ENCODE measurements around the gene KCNC2.
"Not testable (repeated sequence)": the region's sequence is repeated elsewhere in the genome, so short reads cannot be mapped to it uniquely, and the experiment has no call there.

KCNC2 gene

GRCh38 chr12:75209812-75210138 lies at the start of gene KCNC2:
Gene KCNC2, minus strand, starts transcription at chr12:75209839.
- DNase-seq: no peak

- DNase-seq: no peak
Observed at GRCh38 chr12:75259143-75259542, 49.5 kb upstream of the KCNC2 start.

- DNase-seq: peak in 1 of 2 donors; percentile 17
Observed at GRCh38 chr12:75257510-75257909, 47.9 kb upstream of the KCNC2 start.

GRCh38 chr12:75245108-75245507 lies 35.5 kb upstream of the KCNC2 start:
- DNase-seq: no peak

DNA sequence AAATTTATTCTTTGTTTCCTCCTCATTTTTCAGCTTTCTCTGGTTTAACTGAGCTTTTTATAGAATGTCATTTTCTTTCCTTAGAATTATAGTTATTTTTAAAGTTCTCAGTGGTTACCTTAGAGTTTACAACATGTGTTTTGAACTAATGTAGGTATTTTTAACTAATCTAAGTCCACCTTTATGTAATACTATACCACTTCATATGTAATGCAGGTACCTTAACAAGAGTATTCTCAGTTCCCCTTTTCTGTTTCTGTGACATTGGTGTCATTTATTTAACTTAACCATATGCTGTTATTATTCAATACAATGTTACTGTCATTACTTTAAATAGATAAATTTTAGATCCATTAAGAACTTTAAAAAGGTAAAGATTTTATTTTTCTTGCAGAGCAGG lies 30.3 kb upstream of the KCNC2 start:
- DNase-seq: no peak

GRCh38 chr12:75236206-75236605 lies 26.6 kb upstream of the KCNC2 start:
- DNase-seq: no peak

GRCh38 chr12:75227132-75227531 lies 17.5 kb upstream of the KCNC2 start:
- no peak for DNase-seq

GRCh38 chr12:75212072-75212471 lies 2.4 kb upstream of the KCNC2 start:
- no peak for DNase-seq

GRCh38 chr12:75208856-75209811 lies 505 bp downstream of the KCNC2 start:
- peak in 1 of 2 donors; percentile 3 for DNase-seq

- DNase-seq: no peak
Observed at GRCh38 chr12:75207338-75208083, 2.1 kb downstream of the KCNC2 start.

DNA sequence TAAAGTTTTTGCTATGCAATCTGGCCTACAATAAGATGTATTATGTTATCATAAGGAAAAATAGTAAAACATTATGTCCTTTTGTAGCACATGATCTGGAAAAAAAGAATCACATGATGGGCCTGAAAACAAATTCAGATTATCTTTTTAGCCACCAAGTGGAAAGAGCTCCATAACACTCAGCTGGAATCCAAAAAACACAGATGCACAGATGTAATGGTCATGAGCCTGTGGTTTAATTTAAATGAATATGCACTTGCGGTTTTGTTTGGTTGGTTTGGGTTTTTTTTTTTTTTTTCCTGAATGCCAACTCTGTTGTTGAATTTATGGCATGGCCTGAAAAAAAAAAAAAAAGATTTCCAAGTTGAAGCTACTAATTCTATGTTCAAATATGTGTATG lies 4.1 kb downstream of the KCNC2 start:
- DNase-seq: no peak

GRCh38 chr12:75196865-75197264 lies 12.8 kb downstream of the KCNC2 start:
- DNase-seq: no peak

GRCh38 chr12:75196408-75196807 lies 13.2 kb downstream of the KCNC2 start:
- DNase-seq: no peak

GRCh38 chr12:75194250-75194649 lies 15.4 kb downstream of the KCNC2 start:
- no peak for DNase-seq

DNA sequence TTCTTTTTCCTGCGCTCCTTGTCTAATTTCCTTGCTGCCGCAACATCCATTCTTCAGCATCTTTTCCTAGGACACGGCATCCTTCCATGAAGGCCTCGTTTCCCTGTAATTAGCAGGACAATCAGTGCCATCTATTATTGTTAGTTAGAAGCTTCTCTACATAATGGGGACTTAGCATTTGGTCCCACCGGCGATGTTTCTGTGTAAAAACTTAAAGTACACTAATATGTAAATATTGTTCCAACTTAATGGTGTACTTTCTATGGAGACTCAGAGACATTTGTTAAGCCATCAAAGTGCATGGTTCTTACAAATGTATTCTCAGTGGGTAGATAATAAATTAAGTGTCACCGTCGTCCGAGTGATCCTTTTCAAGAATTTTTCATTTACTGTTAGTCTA lies 17.4 kb downstream of the KCNC2 start:
- no peak for DNase-seq

DNA sequence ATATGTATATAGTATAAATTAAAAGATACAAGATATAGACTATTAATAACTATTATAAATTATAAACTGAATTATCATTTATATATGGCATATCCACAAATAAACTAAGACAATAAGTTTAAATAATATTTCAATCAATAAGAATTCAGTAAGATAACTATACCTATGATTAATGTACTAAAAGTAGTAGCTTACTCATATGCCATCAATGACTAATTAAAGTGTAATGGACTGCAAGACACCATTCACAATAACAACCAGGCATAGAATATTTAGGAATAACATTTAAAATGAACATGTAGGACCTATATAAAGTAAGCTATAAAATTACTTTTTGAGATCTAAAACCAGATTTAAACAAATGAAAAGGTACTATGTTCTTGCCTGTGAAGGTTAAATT lies 18.8 kb downstream of the KCNC2 start:
- DNase-seq: no peak

DNA sequence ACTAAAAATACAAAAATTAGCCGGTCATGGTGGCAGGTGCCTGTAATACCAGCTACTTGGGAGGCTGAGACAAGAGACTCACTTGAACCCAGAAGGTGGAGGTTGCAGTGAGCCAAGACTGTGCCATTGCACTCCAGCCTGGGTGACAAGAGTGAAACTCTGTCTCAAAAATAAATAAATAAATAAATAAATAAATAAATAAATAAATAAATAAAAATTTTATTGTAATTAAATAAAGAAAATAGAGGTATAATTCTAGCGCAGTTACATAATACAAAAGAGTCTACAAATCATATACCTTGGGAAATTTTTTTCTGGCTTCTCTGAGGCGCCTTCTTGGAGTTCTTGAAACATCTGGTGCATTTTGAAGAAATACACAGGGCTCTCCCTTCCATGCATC lies 23.8 kb downstream of the KCNC2 start:
- not testable (repeated sequence) for DNase-seq

DNA sequence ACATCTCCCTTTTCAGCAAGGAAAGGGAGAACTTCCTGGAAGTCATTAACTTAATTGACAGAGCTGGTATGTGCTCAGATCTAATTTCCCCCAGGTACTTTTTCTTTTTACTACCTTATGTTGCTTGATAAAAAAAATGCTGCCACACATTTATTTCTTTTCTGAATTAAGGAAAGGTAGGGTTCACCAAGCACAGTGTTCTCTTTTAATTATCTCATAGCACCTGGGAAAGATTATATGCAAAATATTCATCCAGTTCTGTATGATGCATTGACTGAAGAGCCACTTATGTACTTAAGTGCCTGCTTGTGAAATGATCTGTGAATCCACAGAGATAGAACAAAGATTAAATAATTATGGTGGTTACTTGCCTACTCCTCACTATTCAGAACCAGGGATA lies 25.1 kb downstream of the KCNC2 start:
- no peak for DNase-seq

DNA sequence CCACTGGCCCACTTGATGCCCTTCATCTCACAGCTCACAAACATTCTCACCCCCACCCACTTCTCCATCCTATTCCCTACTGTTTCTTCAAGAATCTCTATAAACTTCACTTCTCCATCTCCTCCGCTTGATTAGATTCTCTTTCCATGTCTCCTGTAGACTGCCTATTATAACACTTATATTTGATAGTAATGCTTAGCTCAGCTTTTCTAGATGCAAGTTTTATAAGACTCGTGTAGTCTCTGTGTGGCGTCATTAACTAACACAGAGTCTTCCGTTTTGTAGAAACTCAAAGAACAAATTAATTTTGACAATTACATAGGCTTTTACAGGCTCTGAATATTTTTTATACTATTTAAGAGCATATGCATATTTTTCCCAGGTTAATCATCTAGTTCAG lies 25.7 kb downstream of the KCNC2 start:
- DNase-seq: no peak

GRCh38 chr12:75177997-75178396 lies 31.6 kb downstream of the KCNC2 start:
- no peak for DNase-seq

DNA sequence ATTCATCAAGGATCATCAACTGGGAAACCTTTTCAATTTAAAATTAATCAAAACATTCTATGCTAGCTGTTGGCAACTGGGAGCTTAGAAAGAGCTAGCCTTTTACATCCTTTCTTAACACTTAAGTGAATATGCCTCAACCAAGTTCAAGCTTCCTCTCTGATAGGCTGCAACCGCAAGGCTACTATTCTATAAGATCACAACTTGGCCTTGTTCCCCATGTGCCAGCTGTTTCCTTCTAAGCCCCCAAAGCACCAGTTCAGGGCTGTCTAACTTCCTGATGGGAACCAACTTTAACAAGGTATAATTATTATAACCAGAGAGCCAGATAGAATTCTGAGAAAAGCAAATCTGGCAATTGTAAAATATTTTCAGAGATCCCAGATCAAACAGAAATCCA lies 37.0 kb downstream of the KCNC2 start:
- DNase-seq: no peak

DNA sequence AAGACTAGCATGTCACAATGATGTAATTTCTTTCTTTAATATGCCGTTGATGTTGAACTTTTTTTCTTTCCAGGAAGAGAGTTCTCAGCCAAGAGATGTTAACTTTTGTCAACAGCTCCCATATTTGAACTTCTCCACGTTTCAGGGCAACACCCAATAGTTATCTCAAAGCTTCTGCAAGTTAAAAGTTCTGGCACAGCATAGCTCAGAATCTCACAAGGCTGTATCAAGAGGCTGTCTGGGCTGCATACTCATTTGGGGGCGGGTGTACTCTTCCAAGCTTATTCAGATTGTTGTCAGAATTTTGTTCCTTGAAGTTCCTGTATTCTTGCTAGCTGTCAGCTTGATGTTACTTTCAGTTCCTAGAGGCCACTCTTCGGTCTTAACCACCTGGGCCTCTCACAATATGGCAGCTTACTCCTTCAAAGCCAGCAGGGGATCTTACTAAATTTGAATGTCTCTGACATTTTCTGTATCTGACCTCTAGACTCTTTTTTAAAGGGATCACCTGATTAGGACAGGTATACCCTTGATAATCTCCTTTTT lies 38.9 kb downstream of the KCNC2 start:
- no peak for DNase-seq

DNA sequence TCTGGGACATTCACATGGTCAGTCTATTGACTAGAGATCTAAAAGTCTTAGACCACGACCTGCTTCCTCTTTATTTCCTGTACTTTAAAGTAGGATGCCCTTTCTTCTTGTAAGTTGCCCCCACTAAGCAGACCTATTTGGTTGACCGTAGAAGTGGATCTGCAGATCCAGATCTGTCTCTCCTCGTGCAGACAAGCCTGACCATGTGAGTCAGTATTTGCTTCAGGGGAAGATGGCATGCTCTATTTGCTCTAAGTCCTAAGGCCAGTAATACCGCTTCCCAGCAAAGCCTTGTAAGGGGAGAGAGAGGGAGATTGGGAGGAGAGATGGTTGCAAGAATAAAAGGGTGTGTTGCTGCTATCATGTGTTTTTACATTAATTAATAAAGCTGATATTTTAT lies 46.8 kb downstream of the KCNC2 start:
- no peak for DNase-seq

DNA sequence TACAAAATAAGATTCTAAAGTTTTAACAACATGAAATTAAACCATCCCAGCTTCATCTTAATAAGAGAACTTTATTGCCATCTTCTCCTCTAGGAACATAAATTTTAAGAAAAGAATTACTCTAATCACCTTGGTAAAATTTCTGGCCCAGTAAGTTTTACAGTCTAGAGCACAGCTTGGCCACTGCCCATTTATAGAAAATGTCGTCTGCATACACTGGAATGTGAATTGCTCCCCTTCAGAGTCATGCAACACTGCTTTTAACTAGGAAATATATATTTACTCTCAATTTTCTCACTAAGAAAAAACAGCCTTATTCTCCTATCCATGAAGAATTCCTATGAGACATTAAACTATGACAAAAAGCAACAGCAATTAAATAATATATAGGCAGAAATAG lies 48.2 kb downstream of the KCNC2 start:
- DNase-seq: no peak
